Measurements from ENCODE around the gene CELSR1. TPM values are rescaled to one million over a fixed set of nuclear protein-coding genes. Genes with fewer than 3 reads are reported as not detected.
A peak's percentile ranks its signal among the peaks of the same experiment; 100 is the strongest.

The CELSR1 gene
- total and polyA plus RNA-seq, 7 experiments from 2014 or later = 0.36 to 4.7 (median 0.97) TPM

DNA sequence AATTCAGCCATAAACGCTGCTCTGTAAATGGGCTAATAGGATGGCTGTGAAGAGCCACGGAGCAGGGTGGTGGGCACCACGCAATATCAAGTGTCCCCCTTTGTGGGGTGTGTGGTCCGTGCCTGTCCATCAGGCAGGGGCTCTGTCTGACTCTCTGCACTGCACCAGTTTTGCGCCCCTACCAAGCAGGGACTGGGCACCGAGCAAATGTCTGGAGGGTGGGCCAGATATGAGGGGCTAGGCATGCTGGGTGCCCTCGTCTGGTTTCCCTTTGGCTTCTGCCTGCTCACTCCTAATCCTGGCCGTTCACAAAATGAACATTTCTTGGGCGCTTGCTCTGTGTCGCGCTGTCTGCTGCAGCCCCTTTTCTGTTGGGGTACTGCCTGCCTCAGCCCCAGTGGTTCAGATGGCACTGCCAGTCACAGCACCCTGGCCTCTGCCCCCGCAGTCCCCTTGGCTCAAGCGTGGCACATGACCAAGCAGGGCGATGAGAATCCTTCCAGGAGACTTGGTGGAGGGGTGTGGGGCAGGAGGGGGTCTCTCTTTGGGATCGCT lies 37.1 kb upstream of the CELSR1 start:
- peak overlapping the region in 4 of 9 donors; percentile 56 to 88 (median 69) for H3K27ac Mint-ChIP-seq
- H3K9me3 ChIP-seq (ENCODE audit: control insufficient read depth in 2 of 3, low read length in 3 of 3) = peaks cover 0 to 12% (median 8%) of the 10 kb centered on the region in 3 experiments
- peaks cover 0 to 7% (median 5%) of the 10 kb centered on the region in 5 donors for H3K36me3 Mint-ChIP-seq
- no peak for DNase-seq
- ChIA-PET POLR2A (no interaction called here), CTCF (interaction anchor here (1.4 kb wide), 1 partner anchor 11 kb away, joined by 5 read pairs; no protein-coding TSS in a partner anchor)
- no peaks in the 10 kb centered on the region for H3K27me3 ChIP-seq (ENCODE audit: control insufficient read depth in 2 of 2, insufficient read depth in 2 of 2, low read length in 2 of 2)
- H3K4me1 ChIP-seq (ENCODE audit: control insufficient read depth in 2 of 2, insufficient read depth in 2 of 2, low read length in 2 of 2) = peaks cover 16 to 20% of the 10 kb centered on the region in 2 donors
- intact Hi-C loops (cut with micrococcal nuclease) = no loop called here
- ATAC-seq = no peak
- H3K4me3 ChIP-seq (ENCODE audit: low read length) = no peak overlapping the region
- no peaks in the 10 kb centered on the region for H3K27me3 Mint-ChIP-seq
- no peaks in the 10 kb centered on the region for H3K36me3 ChIP-seq (ENCODE audit: control insufficient read depth in 2 of 3, insufficient read depth in 3 of 3, low read length in 3 of 3)
- peak overlapping the region in 7 of 10 donors; percentile 18 to 91 (median 85) for H3K4me3 Mint-ChIP-seq
- peaks cover 0 to 18% (median 10%) of the 10 kb centered on the region in 11 donors for H3K9me3 Mint-ChIP-seq
- H3K27ac ChIP-seq (ENCODE audit: low read depth, low read length) = no peak overlapping the region
- H3K4me1 Mint-ChIP-seq = peaks cover 21 to 35% (median 30%) of the 10 kb centered on the region in 7 donors

DNA sequence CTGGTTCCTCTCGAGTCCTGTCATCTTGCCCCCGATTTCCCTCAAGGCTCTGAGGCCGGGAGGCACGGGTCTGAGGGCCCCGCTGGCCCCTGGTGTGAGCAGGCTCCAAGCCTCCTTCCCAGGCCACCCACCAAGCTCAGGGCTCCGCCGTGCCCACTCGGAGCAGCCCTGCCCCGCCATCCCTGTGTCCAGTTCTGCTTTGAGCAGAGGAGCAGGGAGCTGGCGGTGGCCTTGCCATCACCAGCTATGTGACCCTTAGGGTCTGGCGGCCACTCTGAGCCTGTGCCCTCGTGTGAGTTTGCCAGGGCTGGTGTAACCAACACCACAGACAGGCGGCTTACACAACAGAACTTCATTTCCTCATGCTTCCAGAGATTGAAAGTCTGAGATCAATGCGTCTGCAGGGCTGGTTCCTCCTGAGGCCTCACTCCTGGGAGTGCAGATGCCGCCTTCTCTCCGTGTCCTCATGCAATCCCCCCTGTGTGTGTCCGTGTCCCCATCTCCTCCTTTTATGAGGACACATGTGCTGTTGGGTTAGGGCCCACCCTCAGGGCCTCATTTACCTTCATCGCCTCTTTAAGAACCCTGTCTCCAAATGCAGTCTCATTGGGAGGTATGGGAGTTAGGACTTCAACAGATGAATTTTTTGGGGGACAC lies 36.5 kb upstream of the CELSR1 start:
- Histone ChIP-seq H3K36me3 (ENCODE audit: control insufficient read depth in 2 of 3, insufficient read depth in 3 of 3, low read length in 3 of 3) (no peaks in the 10 kb centered on the region), H3K27me3 (ENCODE audit: control insufficient read depth in 2 of 2, insufficient read depth in 2 of 2, low read length in 2 of 2) (no peaks in the 10 kb centered on the region), H3K4me1 (ENCODE audit: control insufficient read depth in 2 of 2, insufficient read depth in 2 of 2, low read length in 2 of 2) (peaks cover 16 to 20% of the 10 kb centered on the region in 2 donors), H3K4me3 (ENCODE audit: low read length) (no peak overlapping the region), H3K27ac (ENCODE audit: low read depth, low read length) (no peak overlapping the region), H3K9me3 (ENCODE audit: control insufficient read depth in 2 of 3, low read length in 3 of 3) (peaks cover 0 to 12% (median 8%) of the 10 kb centered on the region in 3 experiments)
- DNase-seq (no peak), ATAC-seq (no peak)
- ChIA-PET CTCF (interaction anchor here (1.4 kb wide), 1 partner anchor 10 kb away, joined by 5 read pairs; no protein-coding TSS in a partner anchor), POLR2A (no interaction called here)
- Mint-ChIP-seq H3K4me1 (peaks cover 15 to 29% (median 26%) of the 10 kb centered on the region in 7 donors), H3K27ac (no peak overlapping the region), H3K9me3 (peaks cover 0 to 18% (median 10%) of the 10 kb centered on the region in 11 donors), H3K27me3 (no peaks in the 10 kb centered on the region), H3K36me3 (peaks cover 0 to 7% (median 5%) of the 10 kb centered on the region in 5 donors), H3K4me3 (peak overlapping the region in 3 of 10 donors; percentile 18 to 86 (median 52))
- intact Hi-C loops (cut with micrococcal nuclease) = no loop called here

DNA sequence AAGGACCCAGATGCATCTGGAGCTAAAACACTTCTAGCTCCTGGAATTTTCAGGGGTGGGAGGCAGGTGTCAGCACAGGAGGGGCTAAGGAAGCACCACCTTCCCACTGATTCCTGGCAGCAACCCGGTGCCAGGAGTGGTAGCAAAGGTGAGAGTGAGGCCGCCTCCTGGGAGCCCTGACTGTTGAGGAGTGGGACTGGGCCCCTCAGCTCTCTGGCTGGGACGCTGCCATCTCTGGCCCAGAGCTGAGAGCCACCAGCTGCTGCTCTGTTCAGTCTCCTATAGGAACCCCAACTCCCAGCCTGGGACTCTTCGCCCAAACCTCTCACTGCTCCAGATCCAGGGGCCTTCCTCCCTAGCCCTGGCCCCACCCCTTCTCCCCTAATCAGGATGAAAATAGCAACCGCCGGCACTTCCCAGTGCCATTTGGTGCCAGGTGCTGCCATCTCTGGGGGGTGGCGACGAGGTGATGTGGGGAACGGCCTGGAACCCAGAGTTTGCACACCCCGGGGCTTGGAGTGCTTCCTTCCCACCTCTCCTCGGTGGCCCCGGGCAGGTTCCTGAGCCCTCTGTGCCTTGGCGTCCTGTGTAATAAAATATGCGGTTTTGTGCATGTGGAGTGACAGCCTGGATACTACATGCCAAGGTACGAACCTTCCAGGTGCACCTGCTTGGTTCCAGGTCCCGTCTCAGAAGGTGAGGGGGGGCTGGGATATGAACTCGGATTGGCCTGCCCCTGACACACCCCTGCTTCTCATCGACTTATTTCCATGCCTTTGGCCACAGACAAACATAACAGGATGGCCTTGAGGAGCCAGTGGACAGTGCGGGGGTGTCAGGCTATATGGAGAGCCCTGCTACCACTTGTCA lies 35.7 kb upstream of the CELSR1 start:
- peaks cover 0 to 7% (median 5%) of the 10 kb centered on the region in 5 donors for H3K36me3 Mint-ChIP-seq
- ATAC-seq (no peak), DNase-seq (no peak)
- POLR2A ChIA-PET = no interaction called here
- H3K27ac ChIP-seq (ENCODE audit: low read depth, low read length) = no peak overlapping the region
- H3K9me3 Mint-ChIP-seq = peaks cover 0 to 18% (median 10%) of the 10 kb centered on the region in 11 donors
- CTCF ChIA-PET = interaction anchor here (1.4 kb wide), 1 partner anchor 10 kb away, joined by 5 read pairs; no protein-coding TSS in a partner anchor
- no peaks in the 10 kb centered on the region for H3K36me3 ChIP-seq (ENCODE audit: control insufficient read depth in 2 of 3, insufficient read depth in 3 of 3, low read length in 3 of 3)
- intact Hi-C loops (cut with micrococcal nuclease) = no loop called here
- H3K27me3 Mint-ChIP-seq = no peaks in the 10 kb centered on the region
- no peak overlapping the region for H3K4me3 ChIP-seq (ENCODE audit: low read length)
- H3K9me3 ChIP-seq (ENCODE audit: control insufficient read depth in 2 of 3, low read length in 3 of 3) = peaks cover 0 to 12% (median 8%) of the 10 kb centered on the region in 3 experiments
- peaks cover 13 to 17% of the 10 kb centered on the region in 2 donors for H3K4me1 ChIP-seq (ENCODE audit: control insufficient read depth in 2 of 2, insufficient read depth in 2 of 2, low read length in 2 of 2)
- H3K4me1 Mint-ChIP-seq = peaks cover 12 to 22% (median 19%) of the 10 kb centered on the region in 7 donors
- H3K27ac Mint-ChIP-seq = peak overlapping the region in 1 of 9 donors; percentile 18
- no peaks in the 10 kb centered on the region for H3K27me3 ChIP-seq (ENCODE audit: control insufficient read depth in 2 of 2, insufficient read depth in 2 of 2, low read length in 2 of 2)
- no peak overlapping the region for H3K4me3 Mint-ChIP-seq

DNA sequence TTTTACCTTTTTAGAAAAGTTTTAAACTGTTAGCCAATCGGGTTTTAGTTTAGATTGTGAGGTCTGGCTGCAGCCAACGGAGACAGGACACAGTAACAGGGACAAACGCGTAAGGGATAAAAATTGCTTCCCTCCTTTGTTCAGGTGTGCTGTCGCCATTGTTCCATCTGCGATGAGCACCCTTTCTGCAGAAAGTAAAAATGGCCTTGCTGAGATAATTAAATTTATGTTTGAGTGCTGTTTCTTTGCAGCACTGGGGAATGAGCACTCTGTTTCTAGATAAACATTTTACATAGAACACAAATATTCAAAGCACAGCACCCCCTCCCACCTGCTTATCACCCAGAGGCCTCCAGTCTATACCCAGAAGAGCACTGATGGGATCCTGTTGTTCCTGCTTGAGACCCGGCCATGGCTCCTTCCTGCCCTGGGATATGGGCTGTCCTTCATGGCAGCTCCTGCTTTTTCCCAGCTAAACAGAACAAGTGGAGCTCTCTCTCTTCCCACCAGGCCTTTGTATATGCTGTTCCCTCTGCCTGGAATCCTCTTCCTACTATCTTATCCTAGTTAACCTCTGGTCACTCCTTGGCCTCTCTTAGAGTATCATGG lies 34.3 kb upstream of the CELSR1 start:
- no peak overlapping the region for H3K4me3 Mint-ChIP-seq
- CTCF ChIA-PET = no interaction called here
- ATAC-seq = no peak

DNA sequence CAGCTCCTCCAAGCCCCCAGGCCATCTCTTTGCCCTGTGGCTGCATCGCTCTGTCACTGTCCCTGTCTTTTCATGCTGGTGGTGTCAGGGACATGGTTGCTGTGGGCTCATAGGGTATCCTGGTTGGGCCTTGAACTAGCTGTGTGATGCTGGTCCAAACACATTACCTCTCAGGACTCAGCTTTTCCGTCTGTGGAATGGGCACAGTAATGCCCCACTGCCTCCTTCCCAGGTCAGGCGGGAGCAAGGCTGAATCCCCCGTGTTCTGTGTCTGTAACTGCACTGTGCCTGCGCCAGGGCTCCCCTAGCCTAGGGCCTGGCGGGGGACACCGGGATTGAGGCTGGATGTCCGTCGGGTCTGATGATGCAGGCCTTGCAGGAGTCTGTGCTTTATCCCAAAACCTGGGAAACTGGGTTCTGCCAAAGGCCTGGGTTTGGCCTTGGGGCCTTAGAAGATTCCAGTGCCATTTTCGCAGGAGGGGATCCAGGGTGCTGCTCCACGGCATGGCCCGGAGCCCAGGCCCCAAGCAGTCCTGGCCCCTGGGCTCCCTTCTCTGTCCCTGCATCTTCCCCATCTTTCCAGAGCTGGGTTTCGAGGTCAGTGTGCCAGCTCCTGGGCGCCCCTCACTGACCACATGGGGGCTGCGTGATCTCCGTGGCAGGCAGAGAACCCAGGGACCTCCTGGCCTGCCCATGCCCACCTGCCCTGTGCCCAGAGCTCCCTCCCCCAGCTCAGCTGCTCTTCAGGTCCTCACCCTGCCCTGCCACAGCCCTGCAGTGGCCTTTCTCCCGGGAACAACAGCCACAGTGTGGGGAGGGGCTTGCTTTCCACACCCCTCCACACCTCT lies 32.7 kb upstream of the CELSR1 start:
- H3K27me3 ChIP-seq (ENCODE audit: control insufficient read depth in 2 of 2, insufficient read depth in 2 of 2, low read length in 2 of 2) = no peaks in the 10 kb centered on the region
- no peak overlapping the region for H3K27ac ChIP-seq (ENCODE audit: low read depth, low read length)
- no peaks in the 10 kb centered on the region for H3K36me3 ChIP-seq (ENCODE audit: control insufficient read depth in 2 of 3, insufficient read depth in 3 of 3, low read length in 3 of 3)
- CTCF ChIA-PET = no interaction called here
- POLR2A ChIA-PET = interaction anchor here (0.6 kb wide), 1 partner anchor 193 kb away, joined by 3 read pairs; no protein-coding TSS in a partner anchor
- no peak for ATAC-seq
- H3K9me3 ChIP-seq (ENCODE audit: control insufficient read depth in 2 of 3, low read length in 3 of 3) = peaks cover 0 to 12% (median 8%) of the 10 kb centered on the region in 3 experiments
- H3K4me1 ChIP-seq (ENCODE audit: control insufficient read depth in 2 of 2, insufficient read depth in 2 of 2, low read length in 2 of 2) = no peaks in the 10 kb centered on the region
- Mint-ChIP-seq H3K27ac (no peak overlapping the region), H3K9me3 (peaks cover 0 to 23% (median 10%) of the 10 kb centered on the region in 11 donors), H3K36me3 (peaks cover 0 to 7% (median 4%) of the 10 kb centered on the region in 5 donors), H3K4me3 (no peak overlapping the region), H3K4me1 (peaks cover 1 to 3% (median 2%) of the 10 kb centered on the region in 7 donors), H3K27me3 (no peaks in the 10 kb centered on the region)
- intact Hi-C loops (cut with micrococcal nuclease) = no loop called here
- DNase-seq = no peak
- H3K4me3 ChIP-seq (ENCODE audit: low read length) = no peak overlapping the region

More for the DNA sequence above, 34.3 kb upstream of the CELSR1 start:
- intact Hi-C loops (cut with micrococcal nuclease) = no loop called here
- Mint-ChIP-seq H3K4me1 (peaks cover 12 to 16% (median 13%) of the 10 kb centered on the region in 7 donors), H3K9me3 (peaks cover 0 to 21% (median 10%) of the 10 kb centered on the region in 11 donors), H3K27ac (no peak overlapping the region), H3K36me3 (peaks cover 0 to 7% (median 4%) of the 10 kb centered on the region in 5 donors), H3K27me3 (no peaks in the 10 kb centered on the region)
- H3K27ac ChIP-seq (ENCODE audit: low read depth, low read length) = no peak overlapping the region
- no peaks in the 10 kb centered on the region for H3K36me3 ChIP-seq (ENCODE audit: control insufficient read depth in 2 of 3, insufficient read depth in 3 of 3, low read length in 3 of 3)
- peaks cover 8 to 11% of the 10 kb centered on the region in 2 donors for H3K4me1 ChIP-seq (ENCODE audit: control insufficient read depth in 2 of 2, insufficient read depth in 2 of 2, low read length in 2 of 2)
- H3K4me3 ChIP-seq (ENCODE audit: low read length) = no peak overlapping the region
- DNase-seq = no peak
- peaks cover 0 to 12% (median 8%) of the 10 kb centered on the region in 3 experiments for H3K9me3 ChIP-seq (ENCODE audit: control insufficient read depth in 2 of 3, low read length in 3 of 3)
- H3K27me3 ChIP-seq (ENCODE audit: control insufficient read depth in 2 of 2, insufficient read depth in 2 of 2, low read length in 2 of 2) = no peaks in the 10 kb centered on the region
- POLR2A ChIA-PET = no interaction called here

All from naive thymus-derived CD4-positive, alpha-beta T cell (primary cell).